HG03571 (cell line): Measurements from ENCODE around the gene CCDC74A.
"Not testable (repeated sequence)": the region's sequence is repeated elsewhere in the genome, so short reads cannot be mapped to it uniquely, and the experiment has no call there.

Experiments used
- ATAC-seq: cut with Tn5 transposase; IDR thresholded peaks from one replicate; pipeline ENCODE4 v1.9.1; 2021; ENCODE audit not compliant: unreplicated experiment

CCDC74A gene

GRCh38 chr2:131525256-131525655, 2.4 kb upstream of the CCDC74A start:
- not testable (repeated sequence) for ATAC-seq

DNA sequence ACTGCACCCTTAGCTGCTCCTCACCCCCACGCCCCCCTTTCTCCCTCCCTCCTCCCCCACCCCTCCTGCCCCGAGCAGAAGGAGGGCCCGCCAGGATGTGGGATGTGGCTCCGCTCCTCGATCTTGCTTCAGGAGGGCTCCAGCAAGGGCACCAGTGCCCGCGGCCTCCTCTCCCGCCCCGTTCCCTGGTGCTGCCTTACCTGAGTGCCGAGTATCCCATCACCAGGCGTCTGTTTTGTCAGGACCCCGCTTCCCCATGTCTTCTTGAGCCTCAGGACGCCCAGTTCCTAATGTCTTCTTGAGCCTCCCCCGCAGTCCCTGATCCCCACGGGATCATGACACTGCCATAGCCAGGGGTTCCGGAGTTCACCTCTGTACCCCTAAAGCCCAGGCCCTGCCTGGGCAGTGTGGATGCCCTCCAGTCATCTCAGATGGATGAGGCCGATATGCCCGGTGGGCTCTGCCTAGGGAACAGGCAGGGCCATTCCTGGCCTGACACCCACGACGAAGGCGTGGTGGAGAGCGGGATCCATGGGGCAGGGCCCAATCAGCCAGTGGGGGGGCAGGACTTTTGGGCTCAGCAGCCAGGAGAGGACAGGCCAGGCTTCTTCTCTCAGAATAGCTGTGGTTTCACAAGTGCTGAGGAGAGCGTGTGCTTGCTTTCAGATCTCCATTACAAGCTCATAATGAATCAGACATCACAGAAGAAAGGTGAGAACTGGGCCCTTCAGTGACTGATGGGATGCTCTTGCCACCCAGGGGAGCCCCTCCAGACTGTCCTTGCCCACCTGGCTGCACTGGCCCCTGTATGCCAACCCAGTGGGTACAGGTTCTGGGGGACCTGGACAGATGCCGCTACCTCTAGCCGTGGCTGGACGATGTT, 1.5 kb downstream of the CCDC74A start:
- ATAC-seq = peak; percentile 51

DNA sequence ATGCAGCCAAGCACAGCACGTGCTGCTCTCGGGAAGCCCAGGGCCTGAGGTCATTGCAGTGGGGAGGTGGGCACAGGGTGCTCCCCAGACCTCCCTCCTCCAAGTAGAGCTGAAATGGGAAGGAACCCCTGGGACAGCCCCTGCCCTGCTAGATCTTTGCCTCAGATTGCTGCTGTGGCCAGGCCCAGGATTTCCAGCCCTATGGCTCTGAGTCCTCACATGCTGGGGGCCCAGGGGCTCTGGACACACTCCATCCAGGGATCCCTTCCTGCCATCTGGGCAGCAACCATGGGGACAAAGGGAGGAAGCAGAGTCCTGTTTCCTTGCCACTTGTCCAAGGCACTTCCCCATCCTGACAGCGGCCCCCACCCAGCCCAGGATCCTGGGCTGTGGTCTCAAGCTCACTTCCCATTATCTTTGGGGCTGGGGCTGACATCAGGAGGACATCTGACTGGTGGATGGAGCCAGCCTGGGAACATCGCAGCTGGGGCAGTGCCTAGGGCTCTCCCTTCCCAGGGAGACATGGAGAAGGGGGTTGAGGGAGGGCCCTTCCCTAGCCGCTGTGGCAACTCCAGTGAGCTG, 2.3 kb downstream of the CCDC74A start:
- ATAC-seq = not testable (repeated sequence)

DNA sequence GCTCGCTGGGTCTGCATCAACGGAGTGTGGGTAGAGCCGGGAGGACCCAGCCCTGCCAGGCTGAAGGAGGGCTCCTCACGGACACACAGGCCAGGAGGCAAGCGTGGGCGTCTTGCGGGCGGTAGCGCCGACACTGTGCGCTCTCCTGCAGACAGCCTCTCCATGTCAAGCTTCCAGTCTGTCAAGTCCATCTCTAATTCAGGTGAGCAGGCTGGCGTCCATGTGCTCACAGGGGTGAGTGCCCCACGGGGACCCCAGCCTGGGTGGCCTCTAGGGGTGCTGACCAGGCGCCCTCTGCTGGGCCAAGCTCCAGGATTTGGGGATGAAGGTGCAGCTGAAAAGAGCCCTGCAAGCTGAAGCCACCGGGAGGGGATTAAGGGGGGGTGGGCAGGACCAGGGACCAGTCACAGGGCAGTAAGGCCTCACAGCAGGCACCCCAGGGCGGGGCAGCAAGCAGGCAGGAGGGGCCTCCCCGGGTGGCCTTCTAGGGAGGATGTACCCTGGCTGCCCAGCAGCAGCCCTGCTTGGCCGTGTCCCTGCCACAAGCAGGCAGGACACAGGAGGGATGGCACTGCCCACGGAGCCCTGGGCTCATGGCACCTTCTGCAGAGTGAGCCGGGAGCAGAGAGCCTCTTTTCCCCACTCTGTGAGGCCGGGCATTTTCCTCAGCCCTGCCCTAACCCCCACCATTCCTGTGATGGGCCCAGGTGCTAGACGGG, 3.1 kb downstream of the CCDC74A start:
- ATAC-seq = not testable (repeated sequence)

GRCh38 chr2:131531547-131532185, 4.0 kb downstream of the CCDC74A start:
- ATAC-seq = not testable (repeated sequence)

DNA sequence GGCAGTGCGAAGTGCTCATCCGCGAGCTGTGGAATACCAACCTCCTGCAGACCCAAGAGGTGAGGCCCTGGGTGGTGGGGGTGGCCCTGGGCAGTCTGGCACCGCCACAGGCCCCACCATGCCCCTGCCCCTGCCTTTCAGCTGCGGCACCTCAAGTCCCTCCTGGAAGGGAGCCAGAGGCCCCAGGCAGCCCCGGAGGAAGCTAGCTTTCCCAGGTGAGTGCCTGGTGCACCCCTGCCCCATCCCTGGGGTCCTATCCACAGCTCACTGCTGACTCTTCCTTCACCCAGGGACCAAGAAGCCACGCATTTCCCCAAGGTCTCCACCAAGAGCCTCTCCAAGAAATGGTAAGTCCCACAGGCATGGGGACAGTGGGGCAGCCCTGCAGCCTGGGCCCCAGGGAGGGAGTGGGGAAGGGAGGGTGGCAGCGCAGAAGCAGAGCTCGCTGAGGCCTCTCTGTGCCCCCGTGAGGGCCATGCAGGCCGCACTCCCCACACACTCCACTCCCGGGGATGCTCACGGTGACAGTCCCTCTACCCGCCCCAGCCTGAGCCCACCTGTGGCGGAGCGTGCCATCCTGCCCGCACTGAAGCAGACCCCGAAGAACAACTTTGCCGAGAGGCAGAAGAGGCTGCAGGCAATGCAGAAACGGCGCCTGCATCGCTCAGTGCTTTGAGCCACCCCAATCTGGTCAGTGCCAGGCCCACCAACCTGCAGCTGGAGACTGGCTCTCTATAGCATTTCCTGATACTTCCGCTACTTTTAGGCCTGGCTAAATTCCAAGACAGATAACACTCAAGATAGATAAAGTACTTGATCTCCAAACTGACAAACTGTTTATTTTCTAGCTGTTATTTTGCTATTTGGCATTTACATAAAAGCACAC, 5.3 kb downstream of the CCDC74A start:
- ATAC-seq = not testable (repeated sequence)

- ATAC-seq = not testable (repeated sequence)
Observed at GRCh38 chr2:131533609-131534316, 6.1 kb downstream of the CCDC74A start.

- ATAC-seq = not testable (repeated sequence)
Observed at GRCh38 chr2:131534317-131534672, 6.6 kb downstream of the CCDC74A start.

GRCh38 chr2:131534965-131535364, 7.3 kb downstream of the CCDC74A start:
- ATAC-seq = not testable (repeated sequence)

- ATAC-seq = no peak
Observed at GRCh38 chr2:131535526-131535925, 7.8 kb downstream of the CCDC74A start.

DNA sequence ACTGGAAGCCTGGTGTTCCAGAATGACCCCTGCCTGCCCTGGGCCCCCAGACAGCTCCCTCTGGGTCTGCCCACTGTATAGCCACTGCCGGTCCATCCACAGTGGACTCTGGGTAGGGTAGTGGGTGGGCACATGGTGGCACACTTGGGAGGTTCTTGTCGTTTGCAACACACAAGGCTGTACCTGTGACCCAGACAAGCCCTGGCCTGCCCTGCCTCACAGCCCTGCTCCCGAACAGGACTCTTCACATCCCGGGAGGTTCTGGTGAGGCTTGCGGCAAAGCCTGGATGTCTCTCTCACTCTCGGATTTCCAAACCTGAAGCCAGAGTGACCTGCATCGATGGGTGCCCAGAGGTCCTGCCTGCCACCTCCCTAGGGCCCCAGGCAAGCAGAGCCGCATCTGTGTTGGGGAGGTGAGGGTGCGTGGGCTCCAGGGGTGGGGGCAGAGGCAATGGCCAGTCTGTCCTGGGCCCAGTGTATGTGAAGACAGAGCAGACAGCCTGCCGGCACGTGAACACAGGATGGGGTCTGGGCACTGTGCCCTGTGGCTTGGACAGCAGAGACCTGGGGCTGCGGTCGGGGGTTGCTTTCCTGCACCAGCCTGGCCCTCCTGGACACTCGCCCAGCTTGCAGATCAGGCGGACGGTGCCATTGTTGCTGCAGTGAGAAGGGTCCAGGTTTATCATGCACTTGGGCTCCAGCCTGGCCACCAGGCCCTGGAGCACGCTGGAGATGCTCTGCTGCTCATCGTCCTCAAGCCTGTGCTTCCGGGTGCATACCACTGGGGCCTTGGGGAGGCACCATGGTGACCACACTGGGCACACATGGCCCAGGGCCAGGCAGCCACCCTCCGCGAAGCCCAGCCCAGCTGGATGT, 8.5 kb downstream of the CCDC74A start:
- not testable (repeated sequence) for ATAC-seq

DNA sequence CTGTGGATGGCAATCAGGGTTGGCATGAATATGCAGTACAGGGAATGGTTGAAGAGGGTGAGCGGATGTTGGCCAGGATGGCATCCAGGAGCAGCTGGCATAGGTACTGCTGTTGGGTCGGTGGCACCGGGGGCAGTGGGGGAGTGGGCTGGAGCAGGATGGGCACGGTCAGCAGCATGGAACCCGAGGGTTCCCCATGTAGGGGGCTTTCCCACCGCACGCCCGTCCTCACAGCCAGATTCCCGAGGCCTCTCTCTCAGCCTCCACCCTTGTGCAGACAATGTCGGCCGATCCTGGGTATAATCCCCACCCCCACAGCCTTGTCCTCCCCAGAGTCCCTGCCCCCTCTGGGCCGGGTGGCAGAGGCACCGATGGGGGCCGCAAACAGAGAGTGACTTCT, 9.2 kb downstream of the CCDC74A start:
- not testable (repeated sequence) for ATAC-seq

GRCh38 chr2:131538856-131539255, 11.2 kb downstream of the CCDC74A start:
- ATAC-seq = not testable (repeated sequence)

DNA sequence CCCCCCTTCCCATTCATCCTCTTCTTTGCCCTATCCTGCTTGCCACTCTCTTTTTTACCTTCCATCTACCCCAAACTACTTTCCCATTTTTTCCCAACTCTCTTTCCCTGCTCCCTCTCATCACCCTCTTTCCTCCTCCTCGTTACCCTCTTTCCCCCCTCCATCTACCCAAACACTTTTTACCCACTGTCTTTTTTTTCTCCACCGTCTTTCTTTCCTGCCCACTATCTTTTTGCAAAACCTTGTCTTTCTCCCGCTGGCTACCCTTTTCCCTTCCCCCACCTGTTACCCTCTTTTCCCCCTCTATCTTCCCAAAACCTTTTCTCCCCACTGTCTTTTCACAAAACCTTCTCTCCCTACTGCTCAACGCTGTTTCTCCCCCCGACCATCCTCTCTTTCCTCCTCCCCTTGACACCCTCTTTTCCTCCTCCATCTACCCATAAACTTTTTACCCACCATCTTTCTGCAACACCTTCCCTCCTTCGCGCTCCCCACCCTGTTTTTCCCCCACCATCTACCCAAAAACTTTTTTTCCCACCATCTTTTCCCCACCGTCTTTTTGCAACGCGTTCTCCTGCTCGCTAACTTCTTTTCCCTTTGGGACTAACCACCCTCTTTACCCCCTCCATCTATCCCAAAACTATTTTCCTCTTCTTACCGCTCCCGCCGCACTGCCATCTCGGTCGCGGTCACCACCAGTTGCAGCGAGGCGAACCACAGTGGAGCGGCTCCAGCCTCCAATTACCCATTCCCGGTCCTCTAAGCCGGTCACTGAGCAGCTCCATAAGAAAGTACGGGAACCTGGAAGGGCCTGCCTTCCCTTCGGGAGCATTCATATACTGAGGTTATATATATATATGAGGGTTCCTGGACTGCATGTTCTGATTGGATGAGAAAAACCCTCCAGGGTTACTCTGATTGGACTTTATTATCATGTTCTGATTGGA, 15.0 kb downstream of the CCDC74A start:
- no peak for ATAC-seq

GRCh38 chr2:131543385-131543891, 15.8 kb downstream of the CCDC74A start:
- no peak for ATAC-seq

GRCh38 chr2:131544006-131544812, 16.5 kb downstream of the CCDC74A start:
- ATAC-seq = not testable (repeated sequence)

- not testable (repeated sequence) for ATAC-seq
Observed at GRCh38 chr2:131544813-131545165, 17.1 kb downstream of the CCDC74A start.
